Caco-2 (cell line): Measurements from ENCODE around the gene USP19. TPM values are rescaled to one million over a fixed set of nuclear protein-coding genes. Genes with fewer than 3 reads are reported as not detected.

Experiments
- BruUV-seq: library from RNA; stranded (reverse); fragments of 400-500 nt; replicated peaks from 2 replicates; lab custom pipeline; 2021; lab: Mats Ljungman, UMichigan
- CTCF ChIA-PET: fragments of 300-600 bp; sonication (Branson Sonifier 250); formaldehyde crosslinking; loops from one replicate; lab custom pipeline; 2022; ENCODE audit warnings: antibody characterized with exemption; lab: Charles Lee
- POLR2A ChIA-PET: fragments of 300-600 bp; sonication (Branson Sonifier 250); formaldehyde crosslinking; loops from one replicate; lab custom pipeline; 2022; ENCODE audit warnings: antibody characterized with exemption; lab: Charles Lee
- DNase-seq, 2 experiments: peaks; one replicate each; pipeline versions ENCODE4 v3.0.0 to v3.0.0-alpha.2; 2020 to 2022
- H3K27me3 ChIP-seq: replicated peaks from 2 replicates; pipeline ENCODE4 v1.6.0; 2011; ENCODE audit warnings: low read length; ENCODE audit not compliant: control insufficient read depth, insufficient read depth
- H3K36me3 ChIP-seq: 2 replicates; pipeline ENCODE4 v1.5.1; 2011; ENCODE audit warnings: low read length; ENCODE audit not compliant: control insufficient read depth, insufficient read depth
- H3K4me1 ChIP-seq: fragments of 250-450 bp; sonication (Bioruptor Pico); 2 replicates; pipeline ENCODE4 v1.5.1; 2020; ENCODE audit warnings: mild to moderate bottlenecking
- H3K4me3 ChIP-seq: 2 replicates; pipeline ENCODE4 v1.5.1; 2011; ENCODE audit warnings: low read depth, mild to moderate bottlenecking, control low read depth, low read length
- H3K9me3 ChIP-seq: fragments of 250-450 bp; sonication (Bioruptor Pico); 2 replicates; pipeline ENCODE4 v1.5.1; 2020; ENCODE audit warnings: mild to moderate bottlenecking, moderate library complexity
- H3K27ac Mint-ChIP-seq: one replicate; pipeline ENCODE4 v1.8.0; 2022; ENCODE audit warnings: mixed read lengths; ENCODE audit not compliant: unreplicated experiment
- H3K27me3 Mint-ChIP-seq: one replicate; pipeline ENCODE4 v1.8.0; 2022; ENCODE audit warnings: mixed read lengths; ENCODE audit not compliant: insufficient read depth, unreplicated experiment
- H3K36me3 Mint-ChIP-seq: one replicate; pipeline ENCODE4 v1.8.0; 2022; ENCODE audit warnings: mild to moderate bottlenecking, mixed read lengths; ENCODE audit not compliant: insufficient read depth, unreplicated experiment
- H3K4me1 Mint-ChIP-seq: one replicate; pipeline ENCODE4 v1.8.0; 2022; ENCODE audit warnings: low read depth, mixed read lengths; ENCODE audit not compliant: unreplicated experiment
- H3K4me3 Mint-ChIP-seq: one replicate; pipeline ENCODE4 v1.8.0; 2022; ENCODE audit warnings: mild to moderate bottlenecking, moderate library complexity, mixed read lengths; ENCODE audit not compliant: unreplicated experiment
- H3K9me3 Mint-ChIP-seq: one replicate; pipeline ENCODE4 v1.8.0; 2022; ENCODE audit warnings: mixed read lengths; ENCODE audit not compliant: unreplicated experiment
- CTCF ChIP-seq, 2 experiments: fragments of 200-600 bp in 1 of 2; IDR thresholded peaks; 1 replicate in 1 of 2; 2 replicates in 1 of 2; pipeline versions ENCODE4 v1.5.1 to v1.8.0; 2011 to 2022; ENCODE audit warnings: antibody characterized with exemption in 1 of 2, control low read depth in 1 of 2, inconsistent platforms in 1 of 2, low read depth in 1 of 2, low read length in 1 of 2, mild to moderate bottlenecking in 1 of 2, moderate library complexity in 1 of 2; ENCODE audit not compliant: insufficient read depth in 1 of 2, severe bottlenecking in 1 of 2, unreplicated experiment in 1 of 2
- intact Hi-C: fragments of 100-400 bp; cut with micrococcal nuclease; formaldehyde crosslinking; loops from one replicate; pipeline ENCODE4 v1.10.0; 2022; ENCODE audit not compliant: unreplicated experiment
- total RNA-seq: library from RNA; stranded (reverse); gene quantifications from 2 replicates; pipeline ENCODE4 v1.2.3, GENCODE V29; 2022

The USP19 gene
- total RNA-seq, 1 experiment from 2014 or later = 55.9 TPM

DNA sequence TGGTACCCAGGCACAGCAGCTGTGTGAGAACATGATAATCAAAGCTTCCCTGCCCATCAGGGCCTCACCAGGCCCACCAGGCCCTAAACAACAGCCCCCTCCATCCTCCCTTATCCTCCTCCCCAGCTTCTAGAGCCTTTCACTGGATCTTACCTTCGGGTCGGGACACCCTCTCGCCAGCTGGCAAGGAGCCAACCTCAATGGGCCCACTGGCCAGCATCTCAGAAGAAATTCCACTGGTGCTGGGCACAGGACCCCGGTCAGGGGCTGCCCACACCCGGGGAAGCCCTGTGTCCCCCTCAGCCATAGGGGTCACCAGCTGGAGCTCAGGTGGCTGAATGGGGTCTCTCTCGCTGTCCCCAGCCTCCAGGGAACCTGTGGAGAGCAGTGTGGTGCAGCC, 9.3 kb downstream of the USP19 start:
- POLR2A ChIA-PET = no interaction called here
- no peaks in the 10 kb centered on the region for H3K27me3 Mint-ChIP-seq
- no peaks in the 10 kb centered on the region for H3K27me3 ChIP-seq
- H3K4me3 ChIP-seq = no peak overlapping the region
- peaks cover 6% of the 10 kb centered on the region for H3K36me3 ChIP-seq
- H3K4me1 ChIP-seq = no peaks in the 10 kb centered on the region
- no peak for TF ChIP-seq CTCF (IDR thresholded peaks at IDR 0.05; ENCODE audit: insufficient read depth in 1 of 2, low read depth in 1 of 2, low read length in 1 of 2, severe bottlenecking in 1 of 2, unreplicated experiment in 1 of 2)
- BruUV-seq = no TSS peak
- H3K9me3 ChIP-seq = no peaks in the 10 kb centered on the region
- no peak for DNase-seq
- H3K27ac Mint-ChIP-seq = no peak overlapping the region
- CTCF ChIA-PET = no interaction called here
- no peak overlapping the region for H3K4me3 Mint-ChIP-seq
- H3K9me3 Mint-ChIP-seq = no peaks in the 10 kb centered on the region
- H3K36me3 Mint-ChIP-seq = peaks cover 28% of the 10 kb centered on the region
- intact Hi-C loops = no loop called here
- no peaks in the 10 kb centered on the region for H3K4me1 Mint-ChIP-seq

DNA sequence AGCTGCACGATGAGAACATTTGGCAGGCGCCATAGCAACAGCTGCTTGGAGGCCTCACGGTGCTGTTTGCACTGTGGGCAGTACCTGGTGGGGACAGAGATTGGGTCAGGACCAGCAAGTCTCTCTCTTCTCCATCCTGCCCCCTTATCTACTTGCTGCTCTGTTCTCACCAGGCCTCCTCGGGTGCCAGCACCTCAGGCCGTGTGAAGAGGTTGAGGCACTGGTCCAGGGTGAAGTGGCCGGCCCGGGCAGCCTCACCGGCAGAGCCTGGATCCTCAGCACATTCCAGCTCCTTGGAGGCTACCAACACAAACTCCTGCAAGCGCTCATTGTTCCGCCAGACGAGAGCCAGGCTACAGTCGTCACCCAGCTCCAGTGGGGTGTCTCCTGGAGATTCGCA, 9.8 kb downstream of the USP19 start:
- no peak for TF ChIP-seq CTCF (IDR thresholded peaks at IDR 0.05; ENCODE audit: insufficient read depth in 1 of 2, low read depth in 1 of 2, low read length in 1 of 2, severe bottlenecking in 1 of 2, unreplicated experiment in 1 of 2)
- Mint-ChIP-seq H3K27ac (no peak overlapping the region), H3K4me3 (no peak overlapping the region), H3K27me3 (no peaks in the 10 kb centered on the region), H3K4me1 (peaks cover 3% of the 10 kb centered on the region), H3K36me3 (peaks cover 27% of the 10 kb centered on the region), H3K9me3 (no peaks in the 10 kb centered on the region)
- ChIA-PET CTCF (no interaction called here), POLR2A (no interaction called here)
- no peaks in the 10 kb centered on the region for H3K9me3 ChIP-seq
- no peak for DNase-seq
- BruUV-seq = no TSS peak
- intact Hi-C loops = no loop called here
- no peak overlapping the region for H3K4me3 ChIP-seq
- no peaks in the 10 kb centered on the region for H3K4me1 ChIP-seq
- H3K36me3 ChIP-seq = peaks cover 4% of the 10 kb centered on the region
- no peaks in the 10 kb centered on the region for H3K27me3 ChIP-seq

- H3K4me3 ChIP-seq = no peak overlapping the region
- CTCF ChIA-PET = no interaction called here
- no peaks in the 10 kb centered on the region for H3K9me3 ChIP-seq
- POLR2A ChIA-PET = interaction anchor here (0.6 kb wide), 1 partner anchor 36 kb away, joined by 4 read pairs; no protein-coding TSS in a partner anchor
- no peaks in the 10 kb centered on the region; the same call in 1 of the 2 replicates for H3K4me1 ChIP-seq
- intact Hi-C loops = no loop called here
- DNase-seq = no peak
- H3K27ac Mint-ChIP-seq = no peak overlapping the region
- no peak overlapping the region for H3K4me3 Mint-ChIP-seq
- BruUV-seq = no TSS peak
- no peaks in the 10 kb centered on the region for H3K27me3 ChIP-seq
- no peaks in the 10 kb centered on the region for H3K9me3 Mint-ChIP-seq
- H3K27me3 Mint-ChIP-seq = no peaks in the 10 kb centered on the region
- H3K36me3 Mint-ChIP-seq = peaks cover 41% of the 10 kb centered on the region
- peaks cover 4% of the 10 kb centered on the region for H3K36me3 ChIP-seq
- no peak for TF ChIP-seq CTCF (IDR thresholded peaks at IDR 0.05; ENCODE audit: insufficient read depth in 1 of 2, low read depth in 1 of 2, low read length in 1 of 2, severe bottlenecking in 1 of 2, unreplicated experiment in 1 of 2)
- peaks cover 7% of the 10 kb centered on the region for H3K4me1 Mint-ChIP-seq
Observed at GRCh38 chr3:49108346-49108745, 12.3 kb downstream of the USP19 start.
